GDM1 (cell line): ENCODE measurements around the gene NFIL3.
"Not testable (repeated sequence)": the region's sequence is repeated elsewhere in the genome, so short reads cannot be mapped to it uniquely, and the experiment has no call there.

Experiments
- DNase-seq: peaks from one replicate; lab custom pipeline; 2025; lab: John Stamatoyannopoulos, UW

The NFIL3 gene

DNA sequence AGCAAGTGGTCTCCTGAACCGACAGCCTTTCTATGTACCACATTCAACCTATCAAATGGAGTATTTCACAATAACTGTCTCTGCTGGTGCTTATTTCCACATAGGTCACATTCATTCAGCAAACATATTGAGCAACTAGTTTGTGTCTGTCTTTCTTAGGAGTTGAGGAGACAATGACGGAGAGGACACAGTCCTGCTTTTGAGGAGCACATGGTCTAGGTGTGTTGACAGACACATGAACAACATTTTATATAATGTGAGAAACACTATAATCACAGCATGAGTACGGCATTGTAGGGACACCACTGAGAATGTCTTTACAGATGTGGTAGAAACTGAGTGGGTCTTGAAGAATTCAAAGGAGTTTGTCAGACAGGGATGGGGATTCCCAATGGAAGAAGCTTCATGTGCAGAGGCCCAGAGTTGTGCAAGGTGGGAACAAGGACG is 28.5 kb downstream of the NFIL3 start:
- no peak for DNase-seq

DNA sequence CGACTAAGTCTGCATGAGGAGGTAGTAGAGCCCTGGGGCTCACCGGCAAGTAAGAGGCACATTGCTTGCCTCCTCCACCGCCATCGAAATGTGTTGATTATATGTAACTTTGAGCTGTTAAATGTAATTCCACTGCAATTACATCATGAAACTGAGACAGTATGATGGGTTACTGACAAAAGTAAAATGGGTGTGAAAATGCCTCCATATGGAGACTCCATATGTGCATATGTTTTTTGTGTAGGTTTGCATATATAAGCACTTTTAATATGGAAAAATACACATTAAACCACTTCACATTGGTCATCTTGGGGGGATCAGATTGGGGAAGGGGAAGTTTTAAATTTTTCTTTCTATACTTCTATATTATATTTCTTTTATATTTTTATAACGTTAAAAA is 29.8 kb downstream of the NFIL3 start:
- DNase-seq: no peak

DNA sequence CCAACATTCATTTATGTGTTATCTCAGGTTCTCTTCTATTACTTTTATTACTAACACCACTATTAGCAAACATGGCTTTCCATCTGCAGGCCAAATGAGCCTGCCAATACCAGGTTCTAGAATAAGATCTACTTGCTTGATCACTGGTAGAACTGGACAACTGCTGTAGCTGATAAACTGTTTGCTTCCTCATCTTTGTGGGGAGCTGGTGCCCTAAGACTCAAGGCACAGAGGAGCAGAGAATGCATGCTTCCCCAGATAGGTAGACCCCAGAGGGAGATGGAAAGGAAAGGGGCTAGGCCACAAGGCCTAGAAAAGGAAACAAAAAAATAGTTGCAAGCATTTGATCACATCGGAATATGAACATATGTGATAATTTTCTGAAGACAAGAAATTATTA is 31.2 kb downstream of the NFIL3 start:
- peak; percentile 42 for DNase-seq

DNA sequence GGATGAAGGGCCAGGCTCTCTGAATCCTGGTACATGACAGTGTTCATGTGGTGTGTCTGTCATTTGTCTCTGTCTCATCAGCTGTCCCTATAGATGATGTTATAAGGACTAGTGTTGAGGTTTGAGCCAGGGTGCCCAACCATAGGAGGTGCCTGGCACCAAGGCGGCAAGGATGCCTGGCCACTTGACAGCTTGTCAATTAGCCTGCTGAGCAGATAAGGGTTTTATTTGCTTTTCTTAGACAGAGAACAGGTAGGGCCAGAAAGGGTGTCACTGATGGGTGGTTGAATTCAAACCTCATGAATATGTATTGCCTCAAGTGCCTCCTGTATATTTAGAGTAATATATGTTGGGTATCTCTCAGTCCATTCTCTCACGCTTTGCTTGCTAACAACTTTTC is 31.8 kb downstream of the NFIL3 start:
- no peak for DNase-seq

DNA sequence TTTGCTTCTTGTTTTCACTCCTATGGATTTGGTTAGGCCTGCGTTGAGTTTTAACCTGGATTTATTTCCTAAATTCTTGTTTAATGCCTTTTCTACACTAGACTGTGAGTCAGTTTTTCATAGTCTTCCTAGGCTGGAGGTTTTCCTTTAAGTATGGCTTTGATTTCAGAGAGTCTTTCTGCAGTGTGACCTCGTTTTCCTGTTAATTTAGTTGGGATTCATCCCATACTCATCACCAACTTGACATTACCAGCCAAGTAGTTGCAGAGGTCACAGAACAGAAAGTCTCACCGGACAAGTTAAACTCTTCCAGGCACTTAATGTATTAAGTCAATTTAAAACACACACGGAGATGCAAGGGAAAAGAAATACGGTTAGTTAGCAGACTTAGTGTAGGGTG is 32.2 kb downstream of the NFIL3 start:
- no peak for DNase-seq

DNA sequence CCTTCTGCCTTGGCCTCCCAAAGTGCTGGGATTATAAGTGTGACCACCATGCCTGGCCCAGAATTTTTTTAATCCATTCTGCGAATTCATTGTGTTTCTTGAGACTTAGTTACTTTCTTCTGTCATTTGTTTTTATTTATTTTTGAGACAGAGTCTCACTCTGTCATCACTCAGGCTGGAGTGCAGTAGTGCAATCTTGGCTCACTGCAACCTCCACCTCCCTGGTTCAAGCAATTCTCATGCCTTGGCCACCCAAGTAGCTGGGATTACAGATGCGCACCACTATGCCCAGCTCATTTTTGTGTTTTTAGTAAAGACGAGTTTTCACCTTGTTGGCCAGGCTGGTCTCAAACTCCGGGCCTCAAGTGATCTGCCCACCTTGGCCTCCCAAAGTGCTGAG is 33.9 kb downstream of the NFIL3 start:
- DNase-seq: not testable (repeated sequence)

DNA sequence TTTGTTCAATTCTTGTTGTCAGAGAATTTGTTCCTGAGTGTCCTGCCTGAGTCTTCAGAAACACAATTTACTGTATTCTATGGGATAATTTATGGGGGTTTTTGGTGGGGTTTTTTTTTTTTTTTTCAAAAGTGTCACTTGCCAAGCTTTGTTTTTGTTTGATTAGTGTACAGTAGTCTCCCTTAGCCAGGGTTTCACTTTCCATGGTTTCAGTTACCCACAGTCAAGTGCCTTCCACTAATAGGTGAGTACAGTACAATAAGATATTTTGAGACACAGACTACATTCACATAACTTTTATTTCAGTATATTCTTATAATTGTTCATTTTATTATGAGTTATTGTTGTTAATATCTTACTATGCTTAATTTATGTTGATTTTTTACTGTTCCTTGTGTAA is 36.9 kb downstream of the NFIL3 start:
- DNase-seq: no peak

DNA sequence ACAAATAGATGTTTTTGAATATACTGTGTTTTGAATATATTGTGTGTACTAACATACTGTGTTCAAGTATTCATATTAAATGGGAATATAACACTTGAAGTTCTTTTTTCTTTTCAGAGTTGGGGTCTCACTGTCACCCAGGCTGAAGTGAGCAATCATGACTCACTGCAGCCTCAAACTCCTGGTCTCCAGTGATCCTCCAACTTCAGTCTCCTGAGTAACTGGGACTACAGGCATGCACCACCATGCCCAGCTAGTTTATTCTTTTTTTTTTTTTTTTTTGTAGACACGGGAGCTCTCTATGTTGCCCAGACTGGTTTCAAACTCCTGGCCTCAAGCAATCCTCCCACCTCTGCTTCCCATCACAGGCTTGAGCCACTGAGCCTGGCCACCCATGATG is 38.7 kb downstream of the NFIL3 start:
- DNase-seq: no peak

DNA sequence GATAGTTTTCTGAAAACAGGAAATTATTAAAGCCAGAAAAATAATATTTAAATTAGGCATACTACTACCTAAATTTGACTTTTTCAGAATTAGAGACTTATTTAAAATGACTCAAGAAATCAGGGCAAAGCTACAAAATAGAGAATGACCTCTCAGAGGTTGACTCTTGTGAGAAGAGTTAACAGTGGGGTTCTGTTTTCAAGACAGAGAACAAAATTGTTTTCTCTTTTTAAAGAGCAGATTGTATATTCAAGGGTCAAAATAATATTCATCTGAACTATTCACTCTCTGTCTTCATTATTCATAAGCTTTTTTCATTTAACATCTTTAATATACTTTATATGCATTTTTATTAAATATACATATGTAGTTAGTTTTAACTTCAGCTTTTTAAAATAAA is 40.1 kb downstream of the NFIL3 start:
- DNase-seq: no peak

DNA sequence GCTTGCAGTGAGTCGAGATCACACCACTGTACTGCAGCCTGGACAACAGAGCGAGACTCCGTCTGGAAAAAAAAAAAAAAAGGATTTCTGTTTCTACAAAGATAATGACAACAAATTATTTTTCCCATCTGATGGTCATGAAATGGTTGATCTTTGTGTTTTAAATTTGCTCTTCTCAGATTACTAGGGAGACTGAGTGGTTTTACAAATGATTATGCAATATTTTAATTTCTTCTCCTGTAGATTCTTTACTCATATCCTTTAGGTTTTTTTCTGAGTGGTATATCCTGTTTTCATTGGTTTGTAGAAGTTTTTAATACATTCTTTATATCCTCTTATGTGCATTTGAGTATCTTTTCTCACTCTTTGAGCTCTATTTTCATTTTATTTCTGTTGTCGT is 41.3 kb downstream of the NFIL3 start:
- no peak for DNase-seq

DNA sequence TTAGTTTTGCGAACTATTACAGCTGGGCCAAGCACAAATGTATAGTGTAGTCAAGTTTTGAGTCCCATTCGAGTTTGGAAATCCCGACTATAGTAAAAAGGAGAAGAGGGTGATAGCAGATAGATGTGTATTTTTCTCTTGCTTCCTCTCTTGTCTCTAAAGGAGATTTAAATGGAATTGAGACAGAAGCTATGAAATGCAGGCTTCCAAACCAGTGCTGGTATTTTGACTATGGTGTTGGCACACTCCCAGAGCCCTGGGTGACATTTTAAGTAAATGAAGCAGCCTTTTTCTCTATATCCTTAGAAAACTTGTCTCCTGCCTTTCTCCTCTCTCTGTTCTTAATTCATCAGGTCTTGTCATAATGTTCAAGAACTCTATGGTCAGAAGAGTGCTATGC is 44.2 kb downstream of the NFIL3 start:
- no peak for DNase-seq

DNA sequence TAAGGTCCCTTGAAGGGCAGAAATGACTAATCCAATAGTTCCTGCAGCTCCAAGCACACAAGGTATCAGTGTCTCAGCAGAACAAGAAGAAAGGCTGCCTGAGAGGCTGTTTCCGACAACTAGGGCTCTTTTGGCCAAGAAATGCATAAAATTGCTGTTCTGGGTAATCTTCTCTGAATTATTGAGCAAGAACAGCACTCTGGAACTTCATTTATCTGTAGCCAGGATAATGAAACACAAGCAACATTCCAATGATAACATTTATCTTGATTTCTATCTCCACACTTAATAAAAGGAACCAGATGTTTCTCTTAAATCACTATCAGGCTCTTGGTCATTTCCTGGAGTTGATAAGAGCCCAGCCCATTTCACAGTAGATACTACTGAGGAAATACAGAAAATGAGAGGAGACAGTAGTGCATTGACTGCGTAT is 44.9 kb downstream of the NFIL3 start:
- no peak for DNase-seq

DNA sequence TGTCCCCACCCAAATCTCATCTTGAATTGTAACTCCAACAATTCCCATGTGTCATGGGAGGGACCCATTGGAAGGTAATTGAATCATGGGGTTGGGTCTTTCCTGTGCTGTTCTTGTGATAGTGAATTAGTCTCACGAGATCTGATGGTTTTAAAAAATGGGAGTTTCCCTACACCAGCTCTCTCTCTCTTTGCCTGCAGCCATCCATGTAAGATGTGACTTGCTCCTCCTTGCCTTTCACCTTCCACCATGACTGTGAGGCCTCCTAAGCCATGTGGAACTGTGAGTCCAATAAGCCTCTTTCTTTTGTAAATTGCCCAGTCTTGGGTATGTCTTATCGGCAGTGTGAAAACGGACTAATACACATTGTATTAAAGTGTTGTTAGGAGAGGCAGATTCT is 45.6 kb downstream of the NFIL3 start:
- DNase-seq: not testable (repeated sequence)

DNA sequence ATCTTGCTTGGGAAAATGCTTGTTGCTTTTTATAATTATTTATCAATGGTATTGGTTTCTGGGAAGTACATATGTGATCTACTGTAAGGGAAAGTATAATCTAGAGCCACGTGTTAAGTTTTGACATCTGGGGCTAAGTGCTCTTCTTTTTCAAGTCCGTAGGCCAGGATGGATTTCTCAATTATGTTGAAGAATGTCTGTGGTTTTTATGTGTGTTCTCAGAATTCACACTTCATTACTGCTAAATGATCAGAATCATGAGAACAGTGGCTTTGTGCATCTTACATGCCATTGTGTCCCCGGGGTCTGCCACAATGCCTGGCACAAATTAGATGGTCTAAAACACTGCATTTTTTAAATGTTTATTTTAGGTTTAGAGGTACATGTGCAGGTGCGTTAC is 47.4 kb downstream of the NFIL3 start:
- DNase-seq: no peak

DNA sequence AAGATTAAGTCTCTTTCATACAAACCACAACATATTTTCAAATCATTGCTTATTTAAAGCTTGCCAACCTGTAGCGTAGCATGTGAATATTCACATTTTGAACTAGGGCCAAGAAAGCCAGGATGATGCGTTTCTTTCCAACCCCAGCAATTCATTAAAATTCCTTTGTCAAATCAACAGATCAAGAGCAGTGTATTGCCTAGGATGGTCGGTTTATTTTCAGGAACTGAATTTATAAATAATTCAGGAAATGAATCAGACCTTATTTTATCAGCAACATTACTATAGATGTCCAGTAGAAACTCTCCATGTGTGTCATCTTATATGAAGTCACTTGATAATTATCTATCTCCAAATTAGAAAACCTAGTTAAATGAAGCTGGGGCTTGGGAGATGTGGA is 48.7 kb downstream of the NFIL3 start:
- DNase-seq: no peak

DNA sequence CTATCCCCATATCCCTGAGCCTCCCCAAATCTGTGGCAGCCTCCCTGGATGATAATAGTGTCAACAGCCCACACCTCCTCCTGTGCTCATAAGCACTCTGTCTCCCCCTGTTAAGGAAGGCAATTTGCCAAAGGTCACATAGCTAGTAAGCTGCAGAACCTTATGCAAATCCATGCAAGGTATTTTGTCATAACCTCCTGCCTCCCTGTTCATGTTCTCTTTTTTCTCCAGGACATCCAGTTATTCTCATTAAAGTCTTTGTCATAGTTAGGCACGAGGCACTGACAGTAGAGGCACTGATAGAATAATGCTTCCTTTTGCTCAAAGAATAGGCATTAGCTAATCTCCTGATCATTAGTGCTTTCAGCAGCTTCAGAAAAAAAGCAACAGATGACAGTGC is 51.7 kb downstream of the NFIL3 start:
- DNase-seq: peak; percentile 2

DNA sequence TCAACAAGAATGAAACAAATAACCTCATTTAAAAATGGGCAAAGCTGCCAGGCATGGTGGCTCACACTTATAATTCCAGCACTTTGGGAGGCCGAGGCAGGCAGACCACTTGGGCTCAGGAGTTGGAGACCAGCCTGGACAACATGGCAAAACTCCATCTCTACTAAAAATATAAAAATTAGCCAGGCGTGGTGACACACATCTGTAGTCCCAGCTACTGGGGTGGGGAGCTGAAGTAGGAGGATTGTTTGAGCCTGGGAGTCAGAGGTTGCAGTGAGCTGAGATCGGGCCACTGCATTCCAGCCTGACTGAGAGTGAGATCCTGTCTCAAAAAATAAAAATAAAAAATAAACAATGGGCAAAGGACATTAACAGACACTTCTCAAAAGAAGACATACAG is 53.6 kb downstream of the NFIL3 start:
- not testable (repeated sequence) for DNase-seq

DNA sequence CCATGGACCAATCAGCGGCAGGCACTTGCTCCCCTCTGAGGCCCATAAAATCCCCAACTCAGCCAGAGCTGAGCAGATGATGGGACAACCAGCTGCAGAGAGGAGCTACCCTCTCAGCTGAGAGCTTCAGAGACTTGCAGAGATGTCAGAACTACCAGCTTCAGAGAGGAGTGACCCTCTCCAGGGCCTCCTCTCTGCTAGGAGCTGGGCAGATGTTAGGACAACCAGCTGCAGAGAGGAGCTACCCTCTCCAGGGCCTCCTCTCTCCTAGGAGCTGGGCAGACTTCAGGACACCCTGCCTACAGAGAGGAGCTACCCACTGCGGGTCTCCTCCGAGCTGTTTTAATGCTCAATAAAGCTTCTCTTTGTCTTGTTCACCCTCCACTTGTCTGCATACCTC is 58.9 kb downstream of the NFIL3 start:
- DNase-seq: no peak

DNA sequence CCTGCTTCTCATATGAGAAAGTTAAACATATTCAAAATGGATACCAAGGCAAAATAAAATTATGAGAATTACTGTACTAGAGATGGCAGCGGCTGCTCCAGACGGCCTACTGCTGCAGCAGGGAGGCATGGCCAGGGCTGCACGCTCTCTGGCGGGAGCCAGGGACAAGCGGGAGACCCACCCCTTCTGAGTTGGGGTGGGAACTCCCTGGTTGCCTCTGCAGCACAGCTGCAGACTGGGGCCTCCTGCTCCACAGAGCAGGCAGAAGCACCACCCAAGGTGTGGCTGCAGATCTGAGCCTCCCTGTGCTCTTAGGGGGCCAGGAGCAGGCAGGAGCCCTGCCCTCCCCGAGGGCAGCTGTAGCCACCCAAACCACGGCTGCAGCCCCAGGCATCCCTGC is 59.6 kb downstream of the NFIL3 start:
- no peak for DNase-seq

DNA sequence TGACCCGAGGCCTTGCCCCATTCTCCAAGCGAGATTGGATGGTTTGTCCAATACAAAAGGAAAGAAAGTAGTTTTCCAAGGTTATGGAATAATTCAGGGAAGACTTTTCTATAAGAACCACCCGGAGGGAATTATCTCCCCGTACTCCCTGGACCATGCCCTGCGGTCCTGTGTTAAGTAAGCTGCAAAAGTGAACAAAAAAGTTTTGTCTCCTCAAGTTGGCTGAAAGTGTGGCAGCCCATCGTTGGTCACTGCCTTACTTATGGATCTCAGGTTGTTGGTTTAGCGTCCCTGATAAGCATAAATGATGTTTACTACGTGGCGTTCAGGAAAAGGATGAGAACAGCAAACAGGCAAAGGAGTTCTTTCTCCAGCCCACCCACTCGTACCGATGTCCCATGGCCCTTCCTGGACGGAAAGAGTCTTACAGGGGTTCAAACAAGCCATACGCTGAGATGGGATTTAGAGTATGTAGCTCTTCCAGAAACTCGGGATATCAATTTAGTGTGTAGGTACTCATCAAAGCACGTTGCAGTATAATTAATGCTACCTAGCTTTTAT is 61.5 kb downstream of the NFIL3 start:
- DNase-seq: no peak

DNA sequence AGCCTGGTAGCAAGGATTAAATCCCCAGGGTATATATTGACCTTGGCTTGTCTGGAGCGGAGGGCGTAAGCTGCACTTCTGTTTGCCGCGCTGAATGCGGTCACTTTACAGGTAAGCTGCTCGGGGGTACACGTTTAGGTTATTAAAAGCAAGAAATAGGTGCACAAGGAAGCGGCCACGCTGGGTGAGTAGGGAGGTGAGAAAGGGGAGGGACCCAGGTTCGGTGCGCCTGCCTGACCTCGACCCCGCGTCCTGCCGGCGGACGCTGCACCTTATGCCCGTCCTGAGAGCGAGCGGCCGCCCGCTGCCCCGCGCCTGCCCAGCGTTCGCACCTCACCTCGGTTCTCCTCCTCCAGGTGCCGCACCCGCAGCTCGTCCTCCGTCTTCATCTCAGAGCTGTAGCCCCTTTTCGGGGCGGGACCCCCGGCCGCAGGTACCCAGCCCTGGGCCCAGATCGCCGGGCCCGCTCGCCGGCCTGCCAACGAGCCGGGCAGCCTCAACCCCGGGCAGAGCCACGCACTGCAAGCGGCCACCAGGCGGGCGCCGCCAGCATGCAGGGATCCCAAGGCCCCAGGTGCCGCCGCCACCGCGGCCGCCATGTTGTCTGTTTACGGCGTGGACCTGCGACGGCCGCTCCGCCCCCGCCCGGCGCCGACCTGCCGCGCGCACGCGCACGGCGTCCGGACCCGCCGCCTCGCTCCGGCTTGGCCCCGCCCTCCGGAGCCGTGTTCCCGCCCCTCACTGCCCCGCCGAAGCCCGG is 62.2 kb downstream of the NFIL3 start, which contains the start of gene AUH:
TSS of gene AUH (minus strand) at position 628 of the 760 bp plus-strand sequence. CDS start at position 599, 29 bp downstream.
- peak; percentile 75 for DNase-seq

DNA sequence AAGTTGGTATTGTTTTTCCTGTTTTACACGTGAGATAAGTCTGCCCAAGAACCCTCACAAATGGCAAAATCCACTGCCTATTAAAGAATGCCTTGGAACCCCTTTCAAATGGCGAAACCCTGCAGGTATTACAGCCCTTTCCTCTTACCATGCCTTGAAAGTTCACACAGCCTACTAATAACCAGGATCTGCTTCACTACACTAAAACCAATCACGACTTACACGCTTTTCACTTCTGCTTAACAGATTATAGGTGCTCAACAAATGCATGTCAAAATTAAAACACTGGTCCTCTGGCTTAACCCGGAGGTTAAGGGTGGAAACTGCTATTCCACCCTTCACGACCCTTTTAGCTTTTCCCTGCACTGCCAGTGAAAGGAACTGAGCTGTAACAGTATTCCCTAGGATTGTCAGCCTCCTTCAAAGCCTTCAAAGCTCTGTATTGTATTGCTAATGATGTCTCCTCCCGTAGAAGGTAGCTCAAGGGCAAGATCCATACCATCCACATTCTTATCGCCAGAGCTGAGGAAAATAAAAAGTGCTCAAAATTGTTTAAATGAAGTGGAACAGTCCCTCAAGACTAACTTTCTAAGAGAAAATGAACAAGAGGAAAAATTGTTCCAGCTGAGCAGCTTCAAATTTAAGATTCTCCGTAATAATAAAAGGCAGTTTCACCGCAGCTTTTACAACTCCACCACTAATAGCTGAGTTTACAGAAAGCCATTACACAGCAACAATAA is 62.9 kb downstream of the NFIL3 start:
- DNase-seq: no peak
